DMS53 treated with DMSO at 0.1 percent for 48 hours (cell line): ENCODE measurements around the gene GNAZ.
"Not testable (repeated sequence)": the region's sequence is repeated elsewhere in the genome, so short reads cannot be mapped to it uniquely, and the experiment has no call there.

Source experiments
- DNase-seq: peaks from one replicate; lab custom pipeline; 2025; ENCODE audit not compliant: unreplicated experiment; lab: John Stamatoyannopoulos, UW

The GNAZ gene

DNA sequence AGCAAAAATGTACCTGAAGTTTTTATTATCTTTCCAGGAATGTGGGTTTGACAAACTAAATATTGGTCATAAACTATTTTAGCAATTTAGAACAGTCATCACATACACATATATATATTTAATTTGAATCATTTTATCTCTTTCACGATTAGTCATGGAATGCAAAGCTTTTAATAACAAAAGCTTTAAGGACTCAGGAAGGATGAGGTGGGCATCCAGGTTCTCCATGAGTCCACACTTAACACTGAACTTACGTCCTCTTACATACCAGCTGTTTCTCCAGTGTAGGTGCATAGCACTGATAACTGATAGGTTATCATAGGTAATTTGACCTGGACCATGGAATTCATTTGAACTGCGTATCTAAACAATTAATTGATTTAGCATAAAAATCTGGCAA, 28.1 kb upstream of the GNAZ start:
- DNase-seq, result no peak

DNA sequence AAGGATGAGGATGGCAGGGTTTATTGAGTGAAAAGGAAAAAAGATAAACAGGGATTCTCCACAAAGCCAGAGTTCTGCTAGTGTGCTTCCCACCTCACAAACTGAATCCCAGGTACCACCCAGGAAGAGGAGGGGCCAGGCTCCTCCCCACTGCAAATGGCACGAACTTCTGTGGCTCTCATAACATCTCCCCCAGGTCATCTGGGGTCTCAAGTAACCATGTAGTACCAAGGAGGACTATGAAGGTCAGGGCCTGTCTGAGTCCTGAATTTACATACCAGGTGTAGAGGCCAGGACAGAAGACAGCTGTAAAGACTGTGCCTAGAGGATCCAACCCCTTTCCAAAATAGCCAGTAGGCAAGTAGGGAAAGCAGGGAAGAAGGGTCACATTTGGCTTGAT, 25.7 kb upstream of the GNAZ start:
- no peak for DNase-seq

DNA sequence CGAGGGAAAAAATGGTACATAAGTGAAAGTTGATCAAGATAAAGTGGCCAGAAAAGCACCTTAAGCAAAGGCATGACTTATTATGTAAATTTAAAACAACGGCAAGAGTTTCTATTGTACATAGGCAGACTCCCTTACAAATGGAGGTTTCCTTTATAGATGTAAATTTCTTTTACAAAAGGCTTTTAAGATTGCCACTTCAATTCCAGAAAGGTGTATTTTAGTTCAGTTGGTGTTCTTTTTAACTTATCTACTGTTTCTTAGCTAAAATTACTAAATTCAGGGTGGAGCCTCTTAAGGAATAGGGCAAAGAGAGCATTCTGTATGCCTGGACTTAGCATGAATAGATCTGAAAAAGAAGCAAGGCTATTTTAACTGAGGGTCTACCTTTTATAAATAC, 24.9 kb upstream of the GNAZ start:
- DNase-seq, result no peak

DNA sequence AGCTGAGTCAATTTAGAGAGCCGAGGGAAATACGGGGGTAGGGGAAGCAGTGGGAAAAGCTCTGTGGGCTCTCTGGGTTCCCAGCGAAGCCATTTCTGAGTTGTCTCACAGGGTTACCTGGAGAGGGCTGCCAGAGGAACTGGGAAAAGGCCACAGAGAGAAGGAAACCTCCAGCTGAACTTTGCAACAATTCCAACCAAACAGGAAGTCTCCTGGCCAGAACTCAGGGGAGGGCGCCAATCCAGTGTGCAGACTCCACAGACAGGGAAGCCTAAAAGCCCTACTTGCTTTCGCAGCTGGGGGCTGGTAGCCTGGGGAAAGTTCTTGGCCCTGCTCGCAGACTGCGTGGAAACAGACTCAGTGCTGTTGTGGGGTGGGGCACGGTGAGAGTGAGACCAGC, 23.1 kb upstream of the GNAZ start:
- DNase-seq, result no peak

- no peak for DNase-seq
These were observed 22.6 kb upstream of the GNAZ start for GRCh38 chr22:23047742-23048141.

GRCh38 chr22:23050546-23050945, 19.8 kb upstream of the GNAZ start:
- not testable (repeated sequence) for DNase-seq

DNA sequence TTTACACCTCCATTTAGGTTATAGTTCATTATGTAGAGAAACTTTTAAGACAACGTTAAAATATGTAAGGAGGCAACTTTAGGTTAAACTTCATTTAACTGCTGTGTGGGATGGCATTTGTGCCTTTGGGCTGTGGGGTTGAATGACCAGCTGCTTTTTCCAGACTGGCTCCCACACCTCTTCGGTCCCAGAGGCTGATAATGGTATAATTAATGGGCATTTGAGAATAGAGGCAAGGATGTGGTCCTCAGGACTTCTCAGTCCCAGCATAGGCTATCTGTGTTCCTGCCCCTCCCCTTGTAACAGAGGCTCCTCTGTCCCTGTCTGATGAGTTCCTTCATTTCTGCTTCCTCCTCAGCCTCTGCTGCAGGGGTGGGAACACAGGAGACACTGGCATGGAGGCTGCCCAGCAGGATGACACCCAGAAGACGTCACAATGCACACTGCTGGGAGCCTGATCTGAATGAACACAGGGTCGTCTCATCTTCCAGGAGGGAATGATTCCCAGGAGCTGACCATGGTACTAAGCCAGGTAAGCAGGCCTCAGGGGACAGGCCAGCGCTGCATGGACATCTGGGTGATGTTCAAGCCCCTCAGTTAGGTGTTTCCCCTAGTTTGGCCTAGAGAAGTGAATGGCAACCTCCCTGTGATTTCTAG, 17.1 kb upstream of the GNAZ start:
- no peak for DNase-seq

DNA sequence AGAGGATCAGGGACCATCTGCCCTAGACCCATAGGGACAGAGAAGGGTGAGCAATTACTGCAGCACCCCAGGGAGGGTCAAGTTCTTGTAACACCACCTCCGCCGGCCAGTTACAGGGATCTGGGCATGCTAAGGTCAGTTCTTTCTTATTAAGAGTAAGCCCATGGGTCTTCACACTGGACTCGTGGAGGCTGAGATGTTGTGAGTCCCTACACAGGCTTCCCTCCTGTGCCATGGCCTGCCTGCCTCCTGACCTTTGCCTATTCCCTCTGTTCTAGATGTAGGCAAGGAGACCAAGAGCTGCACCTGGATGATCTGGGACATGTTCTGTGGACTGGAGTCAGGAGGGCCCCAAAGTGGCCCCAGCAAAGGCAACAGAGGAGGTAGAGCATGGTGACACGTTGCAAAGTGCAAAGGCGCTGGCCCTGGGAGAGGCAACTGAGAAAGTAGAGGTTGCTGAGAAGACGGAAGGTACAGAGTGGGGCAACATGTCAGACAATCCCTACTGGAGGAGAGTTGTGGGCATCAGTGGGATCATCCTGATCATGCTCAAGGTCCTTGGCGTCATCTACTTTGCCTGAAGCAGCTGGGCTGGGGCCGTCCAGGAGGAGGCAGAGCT, 16.3 kb upstream of the GNAZ start:
- no peak for DNase-seq

DNA sequence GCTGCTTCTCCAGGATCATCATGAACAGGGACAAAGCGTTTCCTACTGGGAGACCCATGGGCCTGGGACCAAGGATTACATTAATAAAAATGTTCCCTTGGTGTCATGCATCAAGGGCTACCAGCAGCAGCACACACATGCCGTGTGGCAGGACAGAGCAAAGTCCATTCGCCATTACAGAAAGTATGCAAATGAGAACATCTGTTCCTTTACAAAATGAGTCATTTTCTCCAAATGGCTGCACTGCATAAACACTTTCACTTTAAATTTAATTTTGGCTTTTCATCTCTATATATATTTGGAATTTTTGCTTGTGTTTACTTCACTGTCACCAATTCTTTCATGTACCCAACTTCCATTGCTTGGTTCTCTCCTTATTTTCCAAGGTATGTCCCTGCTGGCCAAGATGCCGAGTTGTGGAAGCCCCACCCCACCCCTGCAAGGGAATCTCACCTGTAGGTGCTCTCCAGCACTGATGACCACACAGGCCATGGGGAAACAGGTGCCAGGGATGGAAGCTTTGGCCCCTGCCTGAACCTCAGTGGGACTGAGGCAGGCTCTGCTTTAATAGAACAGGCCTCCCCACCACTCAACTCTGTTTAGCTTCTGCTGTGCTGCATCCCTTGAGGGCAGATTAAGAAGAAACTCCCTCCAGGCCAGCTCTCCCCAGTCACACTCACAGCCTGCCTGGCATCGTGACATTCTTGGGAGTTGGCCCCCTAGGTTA, 15.6 kb upstream of the GNAZ start:
- DNase-seq, result peak; percentile 2

GRCh38 chr22:23055449-23056179, 14.7 kb upstream of the GNAZ start:
- DNase-seq, result no peak

DNA sequence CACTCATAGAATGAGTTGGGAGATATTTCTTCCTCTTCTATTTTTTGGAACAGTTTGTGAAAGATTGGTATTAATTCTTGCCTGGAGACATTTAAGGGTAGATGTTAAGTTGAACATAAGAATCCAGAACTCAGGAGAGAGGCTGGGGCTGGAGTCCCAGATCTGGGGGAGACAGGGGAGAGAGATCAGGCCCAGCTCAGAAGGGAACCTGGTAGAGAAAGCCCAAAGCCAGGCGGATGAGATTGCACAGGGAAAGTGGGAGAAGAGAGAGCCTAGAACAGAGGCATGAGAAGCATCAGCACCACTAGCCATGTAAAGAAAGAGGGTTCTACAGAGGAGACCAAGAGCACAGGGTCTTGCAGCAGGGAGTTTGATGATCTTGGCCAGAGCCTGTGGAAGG, 13.0 kb upstream of the GNAZ start:
- no peak for DNase-seq

DNA sequence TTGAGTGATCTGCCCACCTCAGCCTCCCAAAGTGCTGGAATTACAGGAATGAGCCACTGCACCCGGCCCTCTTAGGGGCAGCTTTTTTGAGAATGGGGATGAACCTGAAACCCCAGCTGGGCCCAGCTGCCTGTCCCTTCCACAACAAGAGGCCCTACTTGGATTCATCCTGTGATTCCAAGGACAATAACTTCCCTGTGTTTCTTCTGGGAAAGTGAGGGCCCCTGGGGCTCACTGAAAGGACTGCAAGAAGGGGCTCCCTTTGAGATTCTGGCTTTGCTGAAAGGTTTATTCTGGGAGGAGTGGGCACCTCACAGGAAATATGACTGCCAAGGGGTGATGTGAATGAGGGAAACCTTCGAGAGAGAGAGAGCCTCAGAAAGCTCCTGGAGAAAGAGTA, 12.3 kb upstream of the GNAZ start:
- no peak for DNase-seq

- no peak for DNase-seq
These were observed 11.6 kb upstream of the GNAZ start for GRCh38 chr22:23058481-23059283.

DNA sequence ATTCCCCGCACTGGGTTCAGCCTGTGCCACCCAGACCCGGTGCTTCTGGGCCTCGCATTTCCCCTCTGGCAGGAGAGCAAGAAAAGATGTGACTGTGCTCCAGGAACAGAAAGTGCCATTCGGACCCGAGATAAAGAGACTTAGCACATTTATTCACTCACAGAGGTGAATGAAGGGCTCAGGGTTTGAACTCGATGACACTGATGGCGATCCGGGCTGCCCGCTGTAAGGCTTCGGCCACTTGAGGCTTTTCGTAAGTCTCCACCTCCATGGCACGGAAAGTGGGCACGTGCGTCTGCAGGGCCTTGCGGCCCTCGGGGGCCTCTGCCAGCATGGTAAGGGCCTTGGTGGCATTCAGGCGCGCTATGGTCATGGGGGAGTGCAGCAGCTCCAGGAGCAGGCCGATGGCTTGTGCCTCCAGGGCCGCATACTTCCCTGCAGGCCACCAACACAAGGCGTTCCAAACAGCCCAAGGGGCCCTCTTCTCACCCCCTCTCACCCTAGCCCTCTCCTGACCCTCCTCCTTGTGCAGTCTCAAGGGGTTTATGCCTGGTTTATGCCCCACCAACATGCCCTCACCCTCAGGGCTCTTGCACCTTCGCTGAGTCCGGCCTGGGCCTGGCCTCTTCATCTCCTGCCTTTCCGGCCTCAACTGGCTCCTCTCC, 10.9 kb upstream of the GNAZ start:
- DNase-seq, result no peak

- DNase-seq, result no peak
These were observed 9.5 kb upstream of the GNAZ start for GRCh38 chr22:23060612-23061400.

DNA sequence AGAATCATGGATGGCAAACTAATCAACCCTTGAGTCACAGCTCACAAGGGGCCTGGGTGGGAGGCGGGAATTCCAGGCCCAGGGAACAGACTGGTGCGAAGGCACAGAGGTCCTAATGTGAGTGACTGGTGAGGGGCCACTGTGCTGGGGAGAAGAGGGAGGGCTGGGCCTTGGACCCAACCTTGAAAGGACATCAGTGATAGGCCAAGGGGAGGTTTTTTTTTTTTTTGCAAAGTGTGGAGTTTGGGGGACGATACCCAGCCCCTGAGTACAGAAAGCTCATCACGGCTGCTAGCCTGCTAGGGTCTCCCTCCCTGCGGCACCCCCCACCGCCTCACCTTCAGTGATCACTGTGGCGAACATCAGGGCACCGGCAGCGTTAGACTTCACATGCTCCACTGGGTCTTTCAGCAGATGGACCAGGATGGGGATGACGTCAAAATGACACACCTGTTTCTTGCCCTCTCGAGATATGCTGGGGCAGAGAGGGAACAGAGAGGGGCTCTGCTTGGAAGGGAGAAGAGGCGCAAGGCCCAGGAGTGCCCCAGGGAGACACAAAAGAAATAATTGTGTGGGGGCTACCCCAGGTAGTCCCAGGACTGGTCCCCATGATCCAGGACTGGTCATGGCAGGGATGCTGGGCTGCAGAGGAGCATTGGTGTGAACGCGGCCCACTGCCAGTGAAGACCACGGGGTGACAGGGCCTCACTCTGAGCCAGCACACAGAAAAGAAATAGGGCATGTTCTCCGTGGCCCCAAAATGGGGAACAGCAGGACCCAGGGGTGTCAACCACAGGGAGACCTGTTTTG, 8.6 kb upstream of the GNAZ start:
- no peak for DNase-seq

- no peak for DNase-seq
These were observed 7.4 kb upstream of the GNAZ start for GRCh38 chr22:23062616-23063538.
